ENCODE measurements around the gene BRI3.

BRI3 gene

DNA sequence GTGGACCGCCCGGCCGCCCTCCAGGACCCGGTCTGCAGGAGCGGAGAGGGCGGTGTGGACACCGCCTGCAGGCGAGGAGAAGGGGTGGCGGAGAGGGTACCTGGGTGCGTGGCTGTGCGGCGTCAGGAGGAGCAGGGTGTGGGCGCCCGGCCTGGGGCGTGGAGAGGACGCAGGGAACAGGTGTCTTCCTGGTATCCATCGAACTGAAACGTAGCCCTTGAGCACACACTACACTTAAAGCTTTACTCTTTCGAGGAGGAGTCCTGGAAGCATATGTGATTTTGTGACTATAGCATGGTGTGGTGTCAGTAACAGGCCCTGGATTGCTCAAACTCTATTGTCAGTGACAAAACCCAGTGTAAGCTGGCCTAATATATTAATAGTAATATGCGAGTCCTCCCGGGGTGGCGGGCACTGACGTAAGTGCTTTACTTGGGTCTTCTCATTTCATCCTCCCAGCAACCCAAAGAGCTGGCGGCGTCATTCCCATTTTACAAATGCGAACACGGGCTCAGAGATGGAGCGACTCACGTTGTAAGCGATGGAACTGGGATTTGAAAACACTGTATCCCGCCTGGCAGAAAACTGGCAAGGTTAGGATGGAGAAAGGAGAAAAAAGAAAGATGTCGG lies 28.9 kb upstream of the BRI3 start:
- no peak for DNase-seq (ENCODE audit: low read depth in 2 of 2)

DNA sequence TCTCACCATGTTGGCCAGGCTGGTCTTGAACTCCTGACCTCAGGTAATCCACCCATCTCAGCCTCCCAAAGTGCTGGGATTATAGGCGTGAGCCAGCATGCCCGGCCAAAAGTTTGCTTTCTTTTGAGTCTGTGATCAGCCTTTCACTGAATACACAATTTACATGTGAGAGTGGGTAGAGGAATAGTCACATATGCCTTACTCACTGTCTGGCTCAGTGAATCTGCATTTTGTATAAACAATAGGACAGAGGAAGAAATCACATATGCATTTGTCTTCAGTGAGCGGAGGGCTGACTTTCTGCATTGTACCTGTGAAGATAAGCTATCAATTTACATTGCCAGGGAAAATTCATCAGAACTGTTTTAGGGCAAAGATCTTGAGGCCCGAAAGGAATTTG lies 27.0 kb upstream of the BRI3 start:
- no peak for DNase-seq (ENCODE audit: low read depth in 2 of 2)

DNA sequence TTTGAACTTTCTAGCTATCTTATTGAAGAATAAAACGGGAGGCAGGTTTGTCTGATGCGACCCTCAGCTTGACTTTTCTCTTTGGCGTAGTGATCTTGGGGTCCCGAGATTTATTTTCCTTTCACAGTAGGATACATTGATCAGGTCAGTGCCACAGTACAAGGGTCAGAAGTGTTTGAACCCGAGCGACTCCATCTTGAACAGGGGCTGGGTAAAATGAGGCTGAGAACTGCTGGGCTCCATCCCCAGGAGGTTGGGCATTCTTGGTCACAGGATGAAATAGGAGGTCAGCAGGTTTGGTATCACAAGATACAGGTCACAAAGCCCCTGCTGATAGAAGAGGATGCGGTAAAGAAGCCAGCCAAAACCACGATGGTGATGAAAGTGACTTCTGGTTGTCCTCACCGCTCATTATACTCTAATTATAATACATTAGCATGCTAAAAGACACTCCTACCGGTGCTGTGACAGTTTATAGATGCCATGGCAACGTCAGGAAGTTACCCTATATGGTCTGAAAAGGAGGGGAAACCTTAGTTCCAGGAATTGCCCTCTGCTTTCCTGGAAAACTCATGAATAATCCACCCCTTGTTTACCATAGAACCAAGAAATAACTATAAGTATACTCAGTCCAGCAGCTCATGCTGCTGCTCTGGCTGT lies 26.4 kb upstream of the BRI3 start:
- DNase-seq (ENCODE audit: low read depth in 2 of 2) = no peak

DNA sequence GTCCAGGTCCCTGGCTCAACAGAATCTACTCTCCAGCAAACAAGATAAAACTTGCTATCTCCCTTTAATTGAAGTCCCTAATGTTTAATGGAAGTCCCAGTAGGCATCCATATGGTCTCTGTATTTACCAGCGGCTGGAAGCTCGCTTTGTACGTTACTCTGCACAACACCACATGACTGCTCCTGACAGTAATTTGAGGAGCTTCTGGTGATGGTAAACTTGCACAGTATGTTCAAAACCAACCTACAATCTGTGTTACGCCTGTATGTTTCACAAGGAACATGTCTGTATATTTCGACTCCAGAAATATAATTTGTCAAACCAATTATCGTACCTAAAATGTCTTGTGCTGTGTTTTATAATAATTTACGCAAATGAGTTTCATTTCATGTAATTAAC lies 25.1 kb upstream of the BRI3 start:
- DNase-seq (ENCODE audit: low read depth in 2 of 2) = no peak

DNA sequence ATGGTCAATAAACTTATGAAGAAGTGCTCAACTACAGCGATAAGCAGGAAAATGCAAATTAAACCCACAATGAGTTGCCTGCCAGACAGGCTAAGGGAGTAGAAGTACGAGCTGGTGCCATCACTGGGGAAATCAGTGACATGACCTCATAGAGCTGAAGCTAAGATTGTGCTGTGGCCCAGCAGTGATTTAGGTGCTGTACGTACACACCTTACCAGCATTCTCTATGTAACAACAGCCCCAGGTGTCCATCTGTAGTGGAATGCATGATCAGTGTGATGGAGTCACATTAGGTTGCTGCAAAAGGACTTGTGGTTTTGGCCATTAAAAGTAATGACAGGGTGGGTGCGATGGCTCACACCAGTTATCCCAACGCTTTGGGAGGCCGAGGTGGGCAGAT lies 23.8 kb upstream of the BRI3 start:
- no peak for DNase-seq (ENCODE audit: low read depth in 2 of 2)

DNA sequence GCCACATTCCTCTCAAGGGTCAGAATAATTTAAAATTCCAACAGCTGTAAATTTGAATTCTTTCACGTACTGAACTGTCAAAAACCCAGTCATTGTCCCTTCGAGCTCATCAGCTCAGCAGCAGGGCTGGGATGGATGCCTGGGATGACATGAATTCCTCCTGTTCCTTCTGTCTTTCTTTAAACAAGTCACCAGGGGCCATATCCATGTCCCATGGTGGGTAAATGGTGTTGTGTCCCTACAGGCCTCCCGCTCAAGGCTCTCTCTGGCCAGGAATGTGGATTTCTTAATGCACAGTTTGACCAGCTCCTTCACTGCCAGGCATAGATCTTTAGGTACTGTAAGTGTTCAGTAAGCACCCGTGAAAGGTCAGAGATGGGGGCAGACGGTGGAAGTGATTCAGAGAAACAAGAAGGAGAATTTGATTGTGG lies 15.6 kb upstream of the BRI3 start:
- DNase-seq (ENCODE audit: low read depth in 2 of 2) = no peak

DNA sequence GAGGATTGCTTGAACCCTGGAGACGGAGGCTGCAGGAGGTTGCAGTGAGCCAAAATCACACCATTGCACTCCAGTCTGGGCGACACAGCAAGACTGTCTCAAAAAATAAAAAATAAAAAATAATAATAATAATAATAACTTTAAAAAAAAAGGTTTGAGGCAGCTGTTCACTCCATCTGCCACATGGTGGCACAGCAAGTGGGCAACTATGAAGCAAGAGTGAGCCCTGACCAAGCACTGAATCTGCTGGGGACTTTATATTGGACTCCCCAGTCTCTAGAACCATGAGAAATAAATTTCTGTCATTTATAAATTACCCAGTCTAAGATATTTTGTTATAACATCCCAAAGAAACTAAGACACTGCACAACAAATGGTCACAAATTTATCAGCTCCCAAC lies 14.6 kb upstream of the BRI3 start:
- DNase-seq (ENCODE audit: low read depth in 2 of 2) = no peak

DNA sequence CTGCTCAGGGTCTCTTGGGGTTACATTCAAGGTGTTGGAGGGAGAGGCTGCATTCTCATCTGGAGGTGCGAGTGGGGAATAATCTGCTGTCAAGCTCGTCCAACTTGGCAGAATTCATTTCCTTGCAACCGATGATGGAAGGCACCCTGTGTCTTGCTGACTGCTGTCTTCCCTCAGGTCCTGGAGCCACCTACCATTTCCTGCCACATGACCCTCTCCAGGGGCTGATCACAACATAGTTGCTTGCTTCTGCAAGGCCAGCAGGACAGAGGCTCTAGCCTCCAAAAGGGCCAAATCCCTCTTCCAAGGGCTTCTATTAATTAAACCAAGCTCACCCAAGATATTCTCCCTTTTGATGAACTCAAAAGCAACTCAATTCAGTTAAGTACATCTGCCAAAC lies 14.2 kb upstream of the BRI3 start:
- no peak for DNase-seq (ENCODE audit: low read depth in 2 of 2)

DNA sequence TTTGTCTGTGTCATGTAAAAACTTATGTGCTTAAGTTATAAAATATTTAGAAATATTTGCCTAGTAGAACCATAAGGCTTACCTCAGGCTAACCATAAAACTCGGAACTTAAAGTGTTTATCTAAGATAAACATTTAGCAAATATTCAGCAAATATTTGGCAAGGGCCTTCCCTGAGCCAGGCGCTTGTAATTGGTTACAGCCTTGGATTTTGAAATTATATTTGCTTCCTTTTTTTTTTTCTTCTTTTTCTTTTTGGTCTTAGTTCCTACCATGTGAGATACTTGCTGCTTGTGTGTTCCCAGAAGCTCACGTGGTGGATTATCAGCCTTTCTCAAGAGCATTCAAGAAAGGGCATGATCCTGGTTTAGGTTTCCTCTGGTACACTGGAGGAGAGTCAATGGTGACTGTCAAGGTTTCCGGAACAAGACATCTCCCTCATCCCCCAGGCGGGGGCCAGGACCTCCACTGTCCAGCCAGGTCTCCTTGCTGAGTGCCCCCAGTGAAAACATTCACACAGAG lies 5.2 kb upstream of the BRI3 start:
- no peak for DNase-seq (ENCODE audit: low read depth in 2 of 2)

DNA sequence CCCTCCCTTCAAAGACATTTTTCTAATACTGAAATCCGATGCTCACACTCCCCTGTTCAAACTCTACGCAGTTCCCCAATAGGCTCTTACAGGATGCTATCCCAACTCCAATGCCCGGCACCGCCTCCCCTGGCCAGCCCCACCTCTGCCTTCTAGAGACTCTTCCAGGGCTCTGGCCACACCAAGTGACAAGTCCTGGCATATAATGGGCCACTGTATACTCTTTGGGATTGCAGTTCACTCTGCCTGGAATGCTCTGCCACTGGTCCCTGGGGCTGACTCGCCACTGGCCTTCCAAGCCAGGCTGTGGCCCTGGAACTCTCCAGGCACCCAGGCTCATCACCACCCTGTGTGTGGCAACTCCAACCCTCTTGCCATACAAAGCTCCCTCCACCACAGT lies 3.1 kb upstream of the BRI3 start:
- no peak for DNase-seq (ENCODE audit: low read depth in 2 of 2)

DNA sequence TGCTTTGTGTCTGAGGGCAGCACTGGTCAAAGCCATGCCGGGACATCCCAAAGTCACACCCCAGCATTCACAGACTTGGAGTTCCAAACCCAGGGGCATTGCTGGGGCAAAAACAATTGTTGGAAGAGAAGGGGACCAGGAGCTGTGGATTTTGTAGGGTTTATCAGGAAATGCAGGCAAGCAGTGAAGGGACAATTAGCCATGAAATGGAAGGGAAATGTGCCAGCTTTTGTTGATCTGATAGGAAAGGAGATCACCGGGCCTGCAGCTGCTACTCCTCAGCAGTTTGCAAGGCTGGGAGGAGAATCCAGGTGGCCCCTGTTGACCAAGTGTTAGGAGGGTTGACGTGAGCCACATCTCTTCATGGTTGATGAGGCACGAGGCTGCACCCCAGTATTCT lies 2.5 kb upstream of the BRI3 start:
- no peak for DNase-seq (ENCODE audit: low read depth in 2 of 2)

DNA sequence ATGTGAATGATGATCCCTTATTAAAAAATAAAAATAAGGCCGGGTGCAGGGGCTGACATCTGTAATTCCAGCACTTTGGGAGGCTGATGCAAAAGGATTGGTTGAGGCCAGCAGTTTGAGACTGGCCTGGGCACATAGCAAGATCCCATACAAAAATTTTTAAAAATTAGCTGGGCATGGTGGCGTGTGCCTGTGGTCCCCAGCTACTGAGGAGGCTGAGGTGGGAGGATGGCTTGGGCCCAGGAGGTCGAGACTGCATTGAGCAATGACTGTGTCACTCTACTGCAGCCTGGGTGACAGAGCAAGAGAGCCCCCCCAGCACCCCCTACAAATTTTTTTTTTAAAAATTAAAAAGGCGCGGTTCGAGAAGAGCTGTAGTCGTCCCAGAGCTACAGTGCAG lies 1.2 kb upstream of the BRI3 start:
- DNase-seq (ENCODE audit: low read depth in 2 of 2) = no peak

DNA sequence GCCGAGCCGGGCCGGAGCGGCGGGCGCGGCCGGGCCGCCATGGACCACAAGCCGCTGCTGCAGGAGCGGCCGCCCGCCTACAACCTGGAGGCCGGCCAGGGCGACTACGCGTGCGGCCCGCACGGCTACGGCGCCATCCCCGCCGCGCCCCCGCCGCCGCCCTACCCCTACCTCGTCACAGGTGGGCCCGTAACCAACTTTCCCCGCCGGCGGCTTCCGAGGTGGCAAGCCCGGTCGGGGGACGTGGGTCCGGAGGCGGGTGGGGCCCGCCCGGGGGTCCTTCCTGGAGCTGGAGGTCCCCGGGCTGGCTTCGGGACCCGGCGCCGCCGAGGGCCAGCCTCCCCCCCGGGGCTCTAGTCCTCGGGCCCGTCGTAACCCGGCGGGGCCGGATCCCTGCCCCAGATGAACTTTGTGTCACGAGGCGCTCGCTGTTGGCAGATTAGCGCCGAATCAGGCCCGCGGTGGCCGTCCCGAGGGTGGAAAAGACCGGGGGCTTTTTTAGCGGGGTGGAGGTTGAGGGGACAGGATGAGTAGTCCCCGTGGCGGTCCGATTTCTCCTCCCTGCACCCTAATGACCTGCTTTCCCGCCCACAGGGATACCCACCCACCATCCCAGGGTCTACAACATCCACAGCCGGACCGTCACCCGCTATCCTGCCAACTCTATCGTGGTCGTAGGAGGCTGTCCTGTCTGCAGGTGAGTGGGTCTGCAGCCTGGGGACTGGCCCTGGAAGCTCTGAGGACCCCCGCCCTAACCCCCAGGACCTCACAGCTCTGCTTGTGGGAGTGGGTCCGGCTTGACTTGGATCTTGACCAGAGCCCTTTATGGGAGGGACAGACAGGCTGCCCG lies 496 bp downstream of the BRI3 start:
- DNase-seq (ENCODE audit: low read depth in 2 of 2) = no peak

DNA sequence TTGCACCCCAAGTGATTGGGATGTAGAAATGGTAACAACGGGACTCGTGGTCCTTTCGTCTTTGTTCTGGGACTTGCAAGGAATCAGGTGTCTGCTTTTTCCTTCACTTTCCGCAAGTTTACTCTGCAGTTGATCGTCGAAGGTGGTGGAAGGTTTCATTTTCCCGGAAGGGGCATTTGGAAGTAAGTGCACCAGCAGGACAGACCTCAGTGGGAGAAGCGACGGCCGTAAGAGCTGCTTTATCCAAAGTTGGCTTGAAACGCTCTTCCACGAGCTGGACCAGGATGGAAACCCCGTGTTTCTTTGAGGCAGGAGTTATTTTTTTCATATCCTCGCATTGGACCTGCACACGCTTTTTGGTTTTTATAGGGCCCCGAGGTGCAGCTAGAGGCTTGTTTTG lies 1.2 kb downstream of the BRI3 start:
- no peak for DNase-seq (ENCODE audit: low read depth in 2 of 2)

DNA sequence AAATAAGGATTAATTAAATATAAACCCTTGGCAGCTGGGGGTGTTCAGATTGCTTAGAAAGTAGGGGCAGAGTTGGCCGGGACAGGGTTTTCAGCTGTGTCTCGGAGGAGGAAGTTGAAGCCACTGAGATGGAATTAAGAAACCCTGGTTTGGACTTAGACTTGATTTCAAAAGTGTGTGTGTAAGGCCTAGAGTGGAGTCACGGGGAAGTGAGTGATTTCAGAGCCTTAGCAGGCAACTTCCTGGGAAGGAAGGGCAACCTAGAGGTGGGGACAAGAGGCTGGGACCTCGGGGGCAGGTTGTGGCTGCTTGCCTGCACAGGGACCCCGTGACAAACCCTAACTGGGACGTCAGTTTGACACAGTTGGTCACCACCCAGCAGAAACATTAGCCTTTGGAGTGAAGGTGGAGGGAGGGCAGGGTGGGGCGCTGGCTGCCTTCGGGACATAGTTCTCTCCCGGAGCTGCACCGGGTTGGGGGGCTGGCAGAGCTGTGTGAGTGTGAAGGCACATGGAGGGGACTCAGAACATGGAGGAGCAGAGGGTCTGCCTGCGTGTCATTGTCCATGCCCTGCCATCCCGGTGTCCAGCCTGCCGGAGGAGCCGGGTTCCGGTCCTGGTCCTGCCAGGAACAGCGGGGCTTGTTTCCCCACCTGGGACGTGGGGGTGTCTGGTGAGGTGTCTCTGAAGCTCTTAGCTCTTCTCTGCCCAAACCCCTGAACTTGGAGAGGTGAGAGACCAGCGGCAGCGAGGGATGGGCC lies 1.8 kb downstream of the BRI3 start:
- DNase-seq (ENCODE audit: low read depth in 2 of 2) = no peak

DNA sequence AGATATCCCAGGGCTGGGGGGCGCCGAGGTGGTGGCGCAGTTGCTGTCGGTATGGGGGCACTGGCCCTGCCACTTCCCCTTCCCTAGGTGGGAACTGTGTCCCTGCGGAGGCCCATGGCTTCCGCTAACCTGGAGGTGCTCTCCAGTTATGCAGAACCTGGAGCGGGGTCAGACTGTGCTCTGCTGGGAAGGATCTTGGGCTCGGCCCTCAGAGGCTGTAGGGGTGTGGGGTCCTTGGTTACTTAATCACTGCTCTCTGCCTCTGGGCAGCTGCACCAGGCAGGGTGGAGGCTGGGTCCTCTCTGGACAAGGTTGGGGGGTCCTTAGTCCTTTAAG lies 2.4 kb downstream of the BRI3 start:
- no peak for DNase-seq (ENCODE audit: low read depth in 2 of 2)

DNA sequence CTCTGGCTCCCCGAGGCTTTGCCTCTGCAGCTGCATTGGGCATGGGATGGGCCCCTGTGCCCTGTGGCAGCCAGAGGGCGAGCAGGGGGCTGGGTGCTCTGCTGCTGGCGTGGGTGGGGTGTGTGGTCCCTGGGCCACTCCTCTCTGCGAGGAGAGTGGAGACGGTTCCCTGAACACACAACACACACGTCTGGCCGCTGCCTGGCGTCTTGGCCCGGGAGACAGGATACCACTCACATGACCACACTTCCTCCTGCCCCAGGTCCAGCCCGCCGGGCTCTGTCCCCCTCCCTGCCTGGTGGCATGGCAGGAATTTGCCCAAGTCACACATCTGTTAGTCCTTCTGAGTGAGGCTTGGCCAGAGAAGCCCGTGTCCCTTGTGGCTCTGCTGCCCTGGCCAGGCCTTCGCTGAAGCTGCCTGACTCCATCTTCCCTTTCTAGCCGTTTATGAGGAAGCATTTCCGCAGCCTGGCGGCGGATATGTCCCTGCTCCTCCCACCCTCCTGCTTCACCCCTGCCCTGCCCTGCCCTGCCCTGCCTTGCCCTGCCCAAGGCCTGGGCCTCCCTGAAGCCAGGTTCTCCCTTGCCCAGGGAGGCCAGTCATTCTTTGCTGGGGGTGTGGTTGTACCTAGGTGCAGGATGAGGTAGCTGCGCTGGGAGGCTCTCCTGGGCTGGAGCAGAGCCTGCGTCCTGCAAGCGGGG lies 3.0 kb downstream of the BRI3 start:
- DNase-seq (ENCODE audit: low read depth in 2 of 2) = no peak

DNA sequence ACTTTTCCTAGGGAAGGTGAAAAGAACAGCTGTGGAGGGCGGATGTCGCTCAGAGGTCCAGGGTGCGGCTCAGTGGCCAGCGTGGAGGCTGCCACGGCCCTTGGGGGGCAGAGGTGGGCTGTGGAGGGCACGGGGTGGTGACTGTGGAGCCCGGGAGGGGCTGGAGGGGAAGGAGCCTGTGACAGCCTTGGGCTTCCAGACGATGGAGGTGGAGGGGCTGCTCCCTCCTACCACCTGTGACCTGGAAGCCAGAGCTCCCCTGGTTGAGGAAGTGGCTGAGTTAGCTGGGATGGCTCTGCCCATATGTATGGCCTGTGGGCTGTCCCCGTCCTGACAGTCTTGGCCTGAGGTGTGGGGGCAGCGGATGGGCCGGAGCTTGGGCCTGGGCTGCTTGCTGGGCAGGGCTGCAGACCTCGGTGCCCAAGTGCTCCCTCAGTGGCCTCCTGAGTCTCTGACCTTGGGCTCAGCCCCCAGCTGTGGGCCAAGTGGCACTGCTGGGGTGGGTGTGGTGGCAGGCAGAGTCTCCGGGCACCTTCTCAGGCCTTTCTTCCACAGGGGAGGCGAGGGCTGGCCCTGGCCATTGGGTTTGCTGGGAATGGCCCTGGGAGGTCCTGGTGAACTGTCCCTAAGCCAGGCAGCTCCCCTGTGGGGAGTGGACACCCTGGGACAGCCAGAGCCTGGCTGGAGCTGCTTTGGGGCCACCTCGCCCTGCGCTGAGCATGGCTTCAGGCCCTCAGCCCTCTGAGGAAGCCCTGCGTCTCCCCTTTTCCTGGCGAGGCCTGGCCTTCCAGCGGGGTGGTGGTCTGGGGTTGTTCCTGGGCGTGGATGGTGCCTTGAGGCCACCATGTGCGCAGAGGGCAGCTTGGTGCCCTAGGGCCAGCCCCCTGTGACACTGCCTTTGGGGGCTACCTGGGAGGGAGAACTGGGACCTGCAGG lies 3.9 kb downstream of the BRI3 start:
- DNase-seq (ENCODE audit: low read depth in 2 of 2) = no peak

DNA sequence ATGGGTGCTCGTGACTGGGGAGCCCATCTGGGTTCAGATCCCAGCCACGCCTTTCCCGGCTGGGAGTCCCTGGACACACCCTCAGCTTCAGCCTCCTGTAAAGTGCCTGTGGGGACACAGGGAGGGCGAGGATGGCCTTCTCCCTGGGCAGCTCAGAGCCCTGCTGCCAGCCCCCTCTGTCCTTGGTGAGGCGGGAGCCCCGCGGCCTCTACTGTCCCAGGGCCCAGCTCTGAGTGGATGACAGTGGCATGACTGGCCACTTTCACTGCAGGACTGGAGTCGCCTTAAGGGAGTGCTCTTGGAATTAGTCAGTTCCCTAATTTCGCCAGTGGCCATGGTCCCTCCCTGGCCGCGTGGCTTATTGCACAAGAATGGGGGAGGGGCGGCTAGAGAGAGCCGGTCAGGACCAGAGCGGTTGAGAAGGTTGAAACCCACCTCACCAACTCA lies 4.6 kb downstream of the BRI3 start:
- DNase-seq (ENCODE audit: low read depth in 2 of 2) = no peak

DNA sequence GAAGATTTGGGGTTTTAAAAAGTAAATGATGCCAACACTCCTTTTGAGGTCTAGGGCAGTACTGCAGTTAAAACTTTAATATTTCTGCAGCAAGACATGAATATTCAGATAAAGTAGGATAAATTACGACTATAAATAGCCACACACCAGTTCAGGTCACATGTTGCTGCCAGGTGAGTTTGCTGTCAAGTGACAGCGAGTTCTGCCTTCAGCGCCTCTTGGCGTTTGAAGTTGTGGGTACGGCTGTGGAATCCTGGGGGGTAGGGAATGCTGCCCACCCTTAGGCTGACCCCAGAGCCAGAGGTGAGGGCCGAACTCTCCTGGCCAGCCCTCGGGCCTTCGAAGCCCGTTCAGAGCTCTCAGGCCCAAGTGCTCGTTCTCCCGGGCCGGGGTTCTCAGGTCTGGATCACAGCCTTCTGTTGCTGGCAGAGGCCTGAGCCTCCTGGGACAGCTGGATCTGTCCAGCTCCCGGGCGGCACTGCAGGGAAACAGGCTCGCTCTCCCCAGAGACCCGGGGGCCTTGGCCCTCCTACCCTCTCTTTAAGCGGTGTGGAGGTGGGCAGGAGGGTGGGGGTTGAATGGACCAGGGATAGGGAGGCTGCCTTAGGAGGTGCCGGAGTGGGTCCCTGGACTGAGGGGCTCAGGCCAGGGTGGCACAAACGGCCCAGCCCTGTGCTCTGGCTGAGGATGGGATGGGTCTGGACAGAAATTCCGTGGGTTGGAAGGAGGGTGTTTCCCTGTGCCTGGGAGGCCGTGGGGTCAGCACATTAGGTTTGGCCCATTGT lies 5.4 kb downstream of the BRI3 start:
- DNase-seq (ENCODE audit: low read depth in 2 of 2) = no peak

Data from stimulated activated CD8-positive, alpha-beta memory T cell treated with anti-CD3 and anti-CD28 coated beads, Interleukin-7, amount 100 ng/mL, for 4 hours (primary cell).